ENCODE measurements around the gene ZNF155. TPM values are rescaled to one million over a fixed set of nuclear protein-coding genes. Genes with fewer than 3 reads are reported as not detected.

The ZNF155 gene
- total and polyA plus RNA-seq, 10 of the 15 experiments (the other 5 are each of a cell fraction or from before 2014, with no cell fraction given), result 2.4 to 12.2 (median 5.6) TPM

DNA sequence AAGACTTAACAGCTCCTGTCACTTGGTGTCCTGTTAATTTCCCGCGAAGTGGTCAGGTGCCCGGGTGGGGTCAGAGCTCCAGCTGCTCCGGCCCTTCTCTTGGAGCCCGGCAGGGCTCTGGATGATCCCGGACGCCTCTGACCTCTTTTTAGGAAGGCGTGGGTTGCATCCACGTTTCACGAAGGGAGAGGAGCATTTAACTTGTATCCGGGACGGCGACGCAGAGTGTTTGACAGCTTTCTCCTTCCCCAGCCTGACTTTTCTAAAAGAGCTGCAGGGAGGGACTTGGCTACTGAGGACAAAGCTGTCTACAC lies 656 bp downstream of the ZNF155 start (continued):
- TF ChIP-seq, protein P1, sequence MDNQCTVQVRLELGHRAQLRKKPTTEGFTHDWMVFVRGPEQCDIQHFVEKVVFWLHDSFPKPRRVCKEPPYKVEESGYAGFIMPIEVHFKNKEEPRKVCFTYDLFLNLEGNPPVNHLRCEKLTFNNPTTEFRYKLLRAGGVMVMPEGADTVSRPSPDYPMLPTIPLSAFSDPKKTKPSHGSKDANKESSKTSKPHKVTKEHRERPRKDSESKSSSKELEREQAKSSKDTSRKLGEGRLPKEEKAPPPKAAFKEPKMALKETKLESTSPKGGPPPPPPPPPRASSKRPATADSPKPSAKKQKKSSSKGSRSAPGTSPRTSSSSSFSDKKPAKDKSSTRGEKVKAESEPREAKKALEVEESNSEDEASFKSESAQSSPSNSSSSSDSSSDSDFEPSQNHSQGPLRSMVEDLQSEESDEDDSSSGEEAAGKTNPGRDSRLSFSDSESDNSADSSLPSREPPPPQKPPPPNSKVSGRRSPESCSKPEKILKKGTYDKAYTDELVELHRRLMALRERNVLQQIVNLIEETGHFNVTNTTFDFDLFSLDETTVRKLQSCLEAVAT (IDR thresholded peaks at IDR 0.05), result no peak
- TF ChIP-seq SMARCA5 (IDR thresholded peaks at IDR 0.05) (no peak), ASH2L (IDR thresholded peaks at IDR 0.05; ENCODE audit: borderline replicate concordance, low read depth) (no peak), NRF1 (conservative IDR thresholded peaks at IDR 0.05; ENCODE audit: low read depth, low read length) (no peak), EED (IDR thresholded peaks at IDR 0.05; ENCODE audit: low read depth) (no peak)
- TF ChIP-seq, protein P2, sequence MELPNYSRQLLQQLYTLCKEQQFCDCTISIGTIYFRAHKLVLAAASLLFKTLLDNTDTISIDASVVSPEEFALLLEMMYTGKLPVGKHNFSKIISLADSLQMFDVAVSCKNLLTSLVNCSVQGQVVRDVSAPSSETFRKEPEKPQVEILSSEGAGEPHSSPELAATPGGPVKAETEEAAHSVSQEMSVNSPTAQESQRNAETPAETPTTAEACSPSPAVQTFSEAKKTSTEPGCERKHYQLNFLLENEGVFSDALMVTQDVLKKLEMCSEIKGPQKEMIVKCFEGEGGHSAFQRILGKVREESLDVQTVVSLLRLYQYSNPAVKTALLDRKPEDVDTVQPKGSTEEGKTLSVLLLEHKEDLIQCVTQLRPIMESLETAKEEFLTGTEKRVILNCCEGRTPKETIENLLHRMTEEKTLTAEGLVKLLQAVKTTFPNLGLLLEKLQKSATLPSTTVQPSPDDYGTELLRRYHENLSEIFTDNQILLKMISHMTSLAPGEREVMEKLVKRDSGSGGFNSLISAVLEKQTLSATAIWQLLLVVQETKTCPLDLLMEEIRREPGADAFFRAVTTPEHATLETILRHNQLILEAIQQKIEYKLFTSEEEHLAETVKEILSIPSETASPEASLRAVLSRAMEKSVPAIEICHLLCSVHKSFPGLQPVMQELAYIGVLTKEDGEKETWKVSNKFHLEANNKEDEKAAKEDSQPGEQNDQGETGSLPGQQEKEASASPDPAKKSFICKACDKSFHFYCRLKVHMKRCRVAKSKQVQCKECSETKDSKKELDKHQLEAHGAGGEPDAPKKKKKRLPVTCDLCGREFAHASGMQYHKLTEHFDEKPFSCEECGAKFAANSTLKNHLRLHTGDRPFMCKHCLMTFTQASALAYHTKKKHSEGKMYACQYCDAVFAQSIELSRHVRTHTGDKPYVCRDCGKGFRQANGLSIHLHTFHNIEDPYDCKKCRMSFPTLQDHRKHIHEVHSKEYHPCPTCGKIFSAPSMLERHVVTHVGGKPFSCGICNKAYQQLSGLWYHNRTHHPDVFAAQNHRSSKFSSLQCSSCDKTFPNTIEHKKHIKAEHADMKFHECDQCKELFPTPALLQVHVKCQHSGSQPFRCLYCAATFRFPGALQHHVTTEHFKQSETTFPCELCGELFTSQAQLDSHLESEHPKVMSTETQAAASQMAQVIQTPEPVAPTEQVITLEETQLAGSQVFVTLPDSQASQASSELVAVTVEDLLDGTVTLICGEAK (IDR thresholded peaks at IDR 0.05; ENCODE audit: borderline replicate concordance), result no peak

DNA sequence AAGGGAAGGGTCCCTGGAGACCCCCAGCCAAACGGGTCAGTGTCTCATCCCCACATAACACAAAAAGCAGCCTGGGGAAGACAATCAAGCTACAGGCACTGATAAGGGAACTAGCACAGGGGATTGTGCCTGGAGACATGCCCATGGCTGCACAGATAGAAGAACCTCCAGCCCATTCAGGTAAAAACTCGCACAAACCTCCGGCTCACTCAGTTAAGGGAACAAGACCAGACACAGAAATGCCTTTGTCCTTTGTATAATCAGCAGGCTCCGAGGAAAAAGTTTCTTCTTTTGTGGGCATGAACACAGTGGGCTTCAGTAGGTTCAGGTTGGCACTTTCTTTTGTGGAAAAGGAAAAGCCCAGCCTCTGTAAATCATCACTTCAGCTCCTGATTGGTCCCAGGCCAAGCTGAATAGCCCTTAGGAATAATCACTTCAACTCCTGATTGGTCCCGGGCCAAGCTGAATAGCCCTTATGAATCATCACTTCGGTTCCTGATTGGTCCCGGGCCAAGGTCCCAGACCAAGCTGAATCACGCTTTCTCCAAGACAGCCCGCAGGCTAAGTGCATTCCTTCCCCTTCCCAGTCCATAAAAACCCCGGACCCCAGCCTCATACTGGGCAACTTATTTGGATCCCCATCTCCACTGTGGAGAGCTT lies 13.8 kb downstream of the ZNF155 start:
- Histone ChIP-seq H3K36me3 (ENCODE audit: control insufficient read depth in 2 of 2, insufficient read depth in 2 of 2, low read length in 1 of 2) (peaks cover 0 to 17% of the 10 kb centered on the region in 2 experiments; a peak in 2 of 4 replicates), H3K27me3 (replicated peaks in 1 of 2; ENCODE audit: control insufficient read depth in 2 of 2, insufficient read depth in 2 of 2, low read length in 1 of 2) (no peaks in the 10 kb centered on the region), H3K27ac (ENCODE audit: control insufficient read depth, insufficient read depth) (no peak overlapping the region), H3K9me3 (replicated peaks; ENCODE audit: control insufficient read depth, insufficient read depth, low read length) (peaks cover 2% of the 10 kb centered on the region; the same call in 1 of the 3 replicates), H3K4me3 (no peak overlapping the region), H3K4me2 (ENCODE audit: control insufficient read depth, insufficient read depth) (no peak overlapping the region), H3K79me2 (ENCODE audit: control insufficient read depth, insufficient read depth, low read length) (no peaks in the 10 kb centered on the region), H2AFZ (ENCODE audit: control insufficient read depth, low read depth, low read length) (no peak overlapping the region), H3K9ac (ENCODE audit: control insufficient read depth, insufficient read depth, low read length) (no peak overlapping the region), H4K20me1 (ENCODE audit: control insufficient read depth, insufficient read depth) (no peaks in the 10 kb centered on the region), H3K4me1 (ENCODE audit: control insufficient read depth, insufficient read depth, low read length) (peaks cover 4% of the 10 kb centered on the region)
- BruUV-seq (replicated peaks), result no TSS peak
- DNase-seq (ENCODE audit: low read depth, low spot score) (no peak), FAIRE-seq (no peak), ATAC-seq (no peak)
- ChIA-PET SMC1A (ENCODE audit: uncharacterized antibody, unreplicated experiment) (no interaction called here), RAD21 (ENCODE audit: unreplicated experiment) (no interaction called here), CTCF (interaction anchor here (0.6 kb wide), 1 partner anchor 98 kb away, joined by 3 read pairs; no protein-coding TSS in a partner anchor), POLR2A (no interaction called here)
- 72% methylated on average over 10 of the region's 10 CpGs for WGBS (ENCODE audit: insufficient coverage, insufficient replicate concordance, low lambda C conversion rate, missing lambda C conversion rate)
- no peak for TF ChIP-seq POLR2A (IDR thresholded peaks at IDR 0.05; ENCODE audit: low read depth, low read length)
- intact Hi-C loops (cut with micrococcal nuclease; ENCODE audit: unreplicated experiment), result no loop called here
- in situ Hi-C loops (cut with MboI), result no loop called here
